GM18868 (cell line): ENCODE results near the gene ALDH1A1.

Experiments
- ATAC-seq: cut with Tn5 transposase; IDR thresholded peaks from one replicate; pipeline ENCODE4 v1.9.1; 2021; ENCODE audit warnings: mild to moderate bottlenecking, moderate library complexity; ENCODE audit not compliant: unreplicated experiment

Gene ALDH1A1

GRCh38 chr9:72952914-72953313 is at the start of gene ALDH1A1:
Gene ALDH1A1 (minus strand): TSS chr9:72953053. CDS start chr9:72953000, 53 bp downstream.
- no peak for ATAC-seq

DNA sequence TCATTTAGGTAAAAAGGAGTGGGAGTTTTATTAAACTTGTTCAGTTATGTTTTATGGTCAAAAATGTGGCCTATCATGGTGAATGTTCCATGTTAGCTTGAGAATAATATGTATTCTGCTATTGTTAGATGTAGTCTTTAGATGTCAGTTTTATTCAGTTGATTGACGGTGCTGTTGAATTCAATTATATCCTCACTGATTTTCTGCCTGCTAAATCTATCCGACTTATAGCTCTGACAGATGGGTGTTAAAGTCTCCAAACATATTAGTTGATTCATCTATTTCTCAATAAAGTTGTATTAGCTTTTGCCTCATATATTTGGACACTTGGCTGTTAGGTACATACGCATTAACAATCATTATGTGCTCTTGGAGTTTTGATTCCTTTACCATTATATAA is 49.0 kb upstream of the ALDH1A1 start:
- no peak for ATAC-seq

GRCh38 chr9:72998363-72998762 is 45.5 kb upstream of the ALDH1A1 start:
- ATAC-seq, result no peak

DNA sequence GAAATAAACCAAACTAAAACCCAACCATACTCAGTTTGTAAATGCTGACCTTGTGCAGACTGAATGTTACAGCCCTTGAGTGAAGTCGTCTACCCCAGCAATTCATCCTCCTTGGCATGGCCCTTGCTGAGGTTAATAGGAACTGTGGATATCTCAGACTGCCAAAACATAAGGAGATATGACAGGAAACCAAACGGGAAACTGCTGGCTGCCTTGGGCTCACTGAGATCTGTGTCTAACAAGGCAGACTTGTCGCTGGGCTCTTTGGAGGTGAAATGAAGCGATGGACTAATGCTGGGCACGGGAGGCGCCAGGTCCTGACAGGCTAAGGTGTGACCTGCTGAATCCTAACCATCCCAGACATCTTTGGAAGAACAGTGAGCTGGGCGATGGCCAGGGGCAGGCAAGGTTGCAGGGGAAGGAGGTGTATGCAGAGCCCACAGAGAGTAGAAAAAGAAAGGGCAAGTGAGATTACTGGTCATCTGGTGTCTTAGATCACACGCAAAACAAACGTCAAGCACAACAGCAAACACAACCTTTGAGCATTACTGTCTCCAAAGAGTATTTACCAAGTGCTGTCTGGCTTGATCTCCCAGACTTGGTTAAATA is 44.6 kb upstream of the ALDH1A1 start:
- ATAC-seq, result no peak

DNA sequence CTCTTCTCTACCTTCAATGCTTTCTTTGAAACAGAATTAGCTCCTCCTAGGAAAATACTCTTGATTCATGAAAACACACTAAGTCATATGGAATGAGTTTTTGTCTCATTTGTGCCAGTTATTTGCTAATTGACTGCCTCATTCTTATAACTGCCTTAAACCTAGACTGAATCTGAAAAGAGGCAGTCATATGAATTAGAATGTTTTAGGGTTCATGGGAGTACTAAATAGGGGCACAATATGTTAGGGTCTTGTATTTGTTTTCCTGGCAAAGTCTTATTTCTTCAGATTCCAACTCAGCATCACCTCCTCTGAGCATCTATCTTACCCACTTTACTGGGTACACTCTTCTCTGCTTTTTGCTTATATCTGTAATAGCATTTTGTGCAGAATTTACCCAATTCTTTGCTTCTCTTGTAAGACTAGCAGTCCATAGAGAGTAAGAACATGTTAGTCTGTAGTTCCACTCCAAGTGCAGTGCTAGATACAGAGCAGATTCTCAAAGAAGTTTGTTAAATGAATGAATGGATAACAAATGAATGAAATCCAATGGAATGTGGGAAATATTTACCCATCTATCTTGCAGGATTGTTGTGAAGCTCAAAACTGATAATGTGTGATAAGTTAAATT is 43.9 kb upstream of the ALDH1A1 start:
- ATAC-seq, result no peak

GRCh38 chr9:72996114-72996513 is 43.3 kb upstream of the ALDH1A1 start:
- ATAC-seq, result no peak

GRCh38 chr9:72995131-72996024 is 42.5 kb upstream of the ALDH1A1 start:
- no peak for ATAC-seq

GRCh38 chr9:72991772-72992171 is 38.9 kb upstream of the ALDH1A1 start:
- no peak for ATAC-seq

DNA sequence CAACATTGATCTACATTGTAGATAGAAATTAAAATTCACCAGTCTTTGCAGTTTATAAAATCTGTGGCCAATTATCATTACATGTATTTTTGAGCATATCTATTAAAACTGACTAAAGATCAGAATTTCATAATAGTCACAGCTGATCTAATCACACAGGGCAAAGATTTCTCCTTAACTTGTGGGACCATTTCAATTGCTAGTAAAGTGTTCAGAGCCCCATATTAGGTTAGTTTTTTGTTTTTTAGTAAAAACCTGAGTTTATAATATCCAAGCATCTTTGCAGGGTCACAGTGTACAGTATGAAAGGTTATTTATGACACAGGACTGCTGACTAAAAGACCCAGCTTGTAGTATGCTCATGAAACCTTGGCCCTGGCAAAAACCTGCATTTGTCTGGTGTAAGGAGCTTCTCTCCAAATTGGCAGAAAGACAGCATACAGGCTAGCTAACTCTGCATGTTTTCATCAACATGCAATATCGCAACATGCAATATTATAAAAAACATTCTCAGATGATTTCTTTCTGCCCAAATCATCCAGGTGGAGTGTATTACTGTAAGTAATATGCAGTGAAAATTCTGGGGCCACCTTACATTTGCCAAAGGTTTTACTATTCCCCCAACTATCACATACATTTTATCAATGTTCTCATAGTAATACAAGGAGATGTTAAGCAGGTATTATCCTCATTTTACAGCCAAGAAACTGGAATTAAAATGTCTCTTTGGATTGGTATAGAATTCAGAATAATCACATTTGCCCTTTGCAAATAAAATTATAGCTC is 37.7 kb upstream of the ALDH1A1 start:
- ATAC-seq, result no peak

GRCh38 chr9:72986522-72987116 is 33.8 kb upstream of the ALDH1A1 start:
- no peak for ATAC-seq

- no peak for ATAC-seq
These were observed 32.9 kb upstream of the ALDH1A1 start for GRCh38 chr9:72985746-72986145.

DNA sequence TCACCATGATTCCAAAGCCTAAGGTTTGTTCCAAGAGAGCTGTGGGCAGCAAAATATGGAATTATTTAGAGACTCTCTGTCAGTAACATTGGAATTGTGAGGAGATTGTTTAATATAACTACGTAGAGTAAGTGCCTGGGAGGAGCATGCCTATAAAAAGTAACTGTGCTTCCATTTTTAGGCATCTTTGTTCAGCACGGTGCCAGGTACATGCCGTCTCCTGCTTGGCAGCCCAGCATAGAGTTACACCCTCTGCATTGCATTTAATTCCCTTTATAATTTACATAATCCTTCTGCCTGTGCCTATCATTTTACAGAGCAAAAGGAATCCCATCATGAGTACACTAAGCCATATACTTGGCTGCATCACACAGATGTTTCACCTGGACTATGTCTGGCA is 32.1 kb upstream of the ALDH1A1 start:
- no peak for ATAC-seq

DNA sequence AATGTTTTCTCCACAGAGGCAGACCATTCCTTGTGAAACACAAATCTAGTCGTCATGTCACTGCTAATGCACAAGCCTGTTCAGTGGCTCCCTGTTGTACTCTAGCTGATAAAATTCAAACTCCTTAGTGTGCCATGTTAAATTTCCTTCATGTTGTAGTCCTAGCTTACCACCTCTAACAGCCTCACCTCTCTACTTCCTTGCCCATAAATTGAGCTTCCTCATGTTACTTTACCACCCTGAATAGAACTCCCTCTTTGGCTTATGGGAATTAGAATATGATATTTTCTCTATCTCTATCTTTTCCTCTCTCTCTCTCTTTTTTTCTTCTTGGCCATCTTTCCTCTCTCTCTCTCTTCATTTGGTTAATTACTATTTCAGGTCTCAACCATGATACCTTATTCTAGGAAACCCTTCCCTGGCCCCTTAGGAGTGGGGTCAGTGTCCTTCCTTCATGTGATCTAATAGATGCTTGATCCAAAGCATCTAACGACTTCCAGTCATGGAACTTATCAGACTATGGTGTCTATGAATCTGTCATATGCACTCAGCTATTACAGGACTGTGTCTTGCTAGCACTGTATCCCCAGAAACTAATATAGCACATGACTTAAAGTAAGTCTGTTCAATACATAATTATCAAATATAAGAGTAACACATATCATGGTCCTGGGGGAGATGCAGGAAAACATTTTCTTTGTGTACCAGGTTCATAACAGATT is 31.5 kb upstream of the ALDH1A1 start:
- ATAC-seq, result no peak

DNA sequence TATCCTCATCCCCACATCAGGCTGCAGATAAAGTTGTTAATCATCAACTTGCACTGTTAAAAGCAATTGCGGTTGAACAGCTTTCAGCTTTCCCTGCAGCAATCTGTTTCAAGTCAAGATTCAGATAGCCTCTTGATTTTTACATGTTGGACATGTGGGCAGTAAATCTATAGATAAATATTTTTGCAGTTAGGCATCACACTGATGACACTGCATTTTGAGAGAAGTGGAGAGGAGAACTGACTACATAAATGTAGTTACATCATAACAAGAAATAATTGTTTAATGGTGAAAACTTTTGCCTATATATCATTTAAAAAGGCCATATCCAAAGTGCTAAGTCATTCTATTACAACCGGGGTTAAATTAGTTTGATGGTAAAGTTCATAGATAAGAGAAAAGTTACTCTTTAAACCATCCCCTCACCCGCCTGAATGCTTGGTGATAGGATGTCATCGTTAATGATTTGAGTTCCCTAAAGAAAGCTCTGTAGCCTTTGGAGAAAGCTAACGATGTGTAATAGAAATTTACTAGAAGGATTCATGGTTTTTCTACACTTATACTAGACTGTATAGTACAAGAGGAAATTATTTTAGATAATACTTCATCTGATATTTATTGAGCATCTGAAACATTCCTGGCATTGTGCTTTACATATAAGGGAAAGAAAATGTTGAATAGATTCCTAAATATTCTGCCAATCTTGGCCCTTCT is 30.8 kb upstream of the ALDH1A1 start:
- ATAC-seq, result no peak

DNA sequence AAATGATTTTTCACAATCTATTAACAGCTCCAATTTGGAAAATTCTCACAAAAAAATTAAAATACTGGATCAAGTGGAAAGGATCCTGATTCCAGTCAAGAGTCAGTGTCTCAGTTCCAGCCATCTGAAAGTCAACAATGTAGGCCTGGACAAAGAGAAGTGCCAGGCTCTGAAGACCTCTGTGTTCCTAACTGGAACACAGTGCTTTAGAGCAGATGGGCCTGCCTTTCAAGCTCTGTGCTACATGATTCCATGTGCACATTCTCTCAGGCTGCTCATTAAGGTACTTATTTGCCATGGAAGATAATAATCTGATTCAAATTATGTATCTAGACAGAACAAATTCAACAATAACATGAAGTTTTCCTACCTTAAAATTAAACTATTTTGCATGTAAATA is 30.2 kb upstream of the ALDH1A1 start:
- ATAC-seq, result no peak

DNA sequence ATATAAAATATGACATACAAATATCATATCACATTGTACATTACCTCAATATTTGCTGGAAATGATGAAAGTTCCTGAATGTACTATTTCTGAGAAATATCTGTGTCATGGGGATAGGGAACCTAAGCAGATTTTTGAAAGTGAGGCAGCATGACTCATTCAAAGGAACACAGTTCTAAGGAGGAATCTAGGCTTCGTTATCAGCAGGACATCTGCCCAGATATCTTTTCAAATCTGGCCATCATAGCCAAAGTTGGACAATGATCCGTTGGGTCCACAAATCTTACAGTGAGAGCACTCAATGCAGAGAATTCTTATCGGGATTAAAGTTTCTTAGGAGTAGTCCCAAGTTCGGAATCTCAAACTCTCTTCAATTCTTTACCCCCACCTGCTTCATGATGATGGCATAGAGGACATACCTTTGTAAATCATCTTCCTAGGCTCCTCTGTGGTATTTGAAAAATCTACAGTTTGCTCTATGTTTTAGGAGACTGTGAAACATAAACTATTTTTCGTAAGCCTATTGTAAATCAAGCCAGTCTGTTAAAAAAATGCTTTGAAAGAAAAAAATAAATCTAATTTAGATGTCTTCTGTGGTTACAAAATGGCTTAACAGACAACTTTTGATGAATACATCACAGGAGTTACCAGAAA is 29.4 kb upstream of the ALDH1A1 start:
- ATAC-seq, result no peak

DNA sequence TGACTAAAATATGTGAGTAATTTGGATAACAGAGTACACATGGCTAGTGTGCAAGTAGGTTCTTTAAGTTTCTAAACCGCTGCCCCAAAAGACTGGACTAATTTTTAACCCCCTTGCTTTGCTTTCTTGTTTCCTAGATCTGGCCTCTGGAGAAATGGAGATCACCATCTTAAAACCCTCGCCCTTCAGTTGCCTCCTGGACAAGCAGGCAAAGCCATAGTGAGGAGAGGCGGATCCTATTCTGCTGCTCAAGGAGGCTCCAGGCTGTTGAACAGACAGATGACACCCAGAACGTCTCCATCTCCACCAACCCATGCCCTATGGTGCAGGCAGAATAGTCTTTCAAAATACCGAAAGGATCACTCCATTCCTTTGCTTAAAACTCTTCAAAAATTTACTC is 28.6 kb upstream of the ALDH1A1 start:
- ATAC-seq, result no peak

GRCh38 chr9:72980600-72981265 is 27.9 kb upstream of the ALDH1A1 start:
- no peak for ATAC-seq
